Measurements from ENCODE around the gene DGCR8.
A peak's percentile ranks its signal among the peaks of the same experiment; 100 is the strongest.

The DGCR8 gene

GRCh38 chr22:20110359-20110985, 30.4 kb downstream of the DGCR8 start:
- DNase-seq (ENCODE audit: low read depth) = no peak

GRCh38 chr22:20111045-20111688, 31.1 kb downstream of the DGCR8 start:
- DNase-seq (ENCODE audit: low read depth) = no peak

- DNase-seq (ENCODE audit: low read depth) = no peak
Observed at GRCh38 chr22:20111689-20112622, 31.9 kb downstream of the DGCR8 start.

- DNase-seq (ENCODE audit: low read depth) = no peak
Observed at GRCh38 chr22:20112623-20113511, 32.8 kb downstream of the DGCR8 start.

- DNase-seq (ENCODE audit: low read depth) = no peak
Observed at GRCh38 chr22:20113551-20114310, 33.7 kb downstream of the DGCR8 start.

GRCh38 chr22:20114506-20115475, 34.8 kb downstream of the DGCR8 start:
- no peak for DNase-seq (ENCODE audit: low read depth)

GRCh38 chr22:20115691-20116375, 35.8 kb downstream of the DGCR8 start, which contains the start of gene RANBP1:
TSS of gene RANBP1 (plus strand) at chr22:20116104. CDS start at chr22:20116185, 81 bp downstream.
- no peak for DNase-seq (ENCODE audit: low read depth)

- DNase-seq (ENCODE audit: low read depth) = no peak
Observed at GRCh38 chr22:20116376-20116950, 36.4 kb downstream of the DGCR8 start.

- DNase-seq (ENCODE audit: low read depth) = peak; percentile 96
Observed at GRCh38 chr22:20116951-20117632, 37.1 kb downstream of the DGCR8 start, which contains the start of gene TRMT2A. TSS of gene TRMT2A (minus strand) at chr22:20117226. CDS start at chr22:20116906, 320 bp downstream.

- peak; percentile 60 for DNase-seq (ENCODE audit: low read depth)
Observed at GRCh38 chr22:20117633-20118299, 37.7 kb downstream of the DGCR8 start.

- no peak for DNase-seq (ENCODE audit: low read depth)
Observed at GRCh38 chr22:20118300-20119020, 38.4 kb downstream of the DGCR8 start.

- no peak for DNase-seq (ENCODE audit: low read depth)
Observed at GRCh38 chr22:20121856-20122415, 41.9 kb downstream of the DGCR8 start.

- DNase-seq (ENCODE audit: low read depth) = no peak
Observed at GRCh38 chr22:20123366-20124082, 43.5 kb downstream of the DGCR8 start.

- no peak for DNase-seq (ENCODE audit: low read depth)
Observed at GRCh38 chr22:20124083-20124787, 44.2 kb downstream of the DGCR8 start.

Data from stimulated activated CD8-positive, alpha-beta memory T cell treated with anti-CD3 and anti-CD28 coated beads, Interleukin-12 subunit alpha, Interleukin-12 subunit beta, amount 100 ng/mL, for 4 hours (primary cell).